GM12872 (cell line): ENCODE measurements around the gene STAT5A.

Experiments
- TF ChIP-seq, protein P1 (sequence below): IDR thresholded peaks from 3 replicates; pipeline ENCODE4 v1.5.1; 2011; ENCODE audit warnings: low read depth, mild to moderate bottlenecking, low read length, moderate library complexity; ENCODE audit not compliant: insufficient read depth

STAT5A gene

GRCh38 chr17:42329025-42329976 is 41.0 kb downstream of the STAT5A start:
- TF ChIP-seq, protein P1, sequence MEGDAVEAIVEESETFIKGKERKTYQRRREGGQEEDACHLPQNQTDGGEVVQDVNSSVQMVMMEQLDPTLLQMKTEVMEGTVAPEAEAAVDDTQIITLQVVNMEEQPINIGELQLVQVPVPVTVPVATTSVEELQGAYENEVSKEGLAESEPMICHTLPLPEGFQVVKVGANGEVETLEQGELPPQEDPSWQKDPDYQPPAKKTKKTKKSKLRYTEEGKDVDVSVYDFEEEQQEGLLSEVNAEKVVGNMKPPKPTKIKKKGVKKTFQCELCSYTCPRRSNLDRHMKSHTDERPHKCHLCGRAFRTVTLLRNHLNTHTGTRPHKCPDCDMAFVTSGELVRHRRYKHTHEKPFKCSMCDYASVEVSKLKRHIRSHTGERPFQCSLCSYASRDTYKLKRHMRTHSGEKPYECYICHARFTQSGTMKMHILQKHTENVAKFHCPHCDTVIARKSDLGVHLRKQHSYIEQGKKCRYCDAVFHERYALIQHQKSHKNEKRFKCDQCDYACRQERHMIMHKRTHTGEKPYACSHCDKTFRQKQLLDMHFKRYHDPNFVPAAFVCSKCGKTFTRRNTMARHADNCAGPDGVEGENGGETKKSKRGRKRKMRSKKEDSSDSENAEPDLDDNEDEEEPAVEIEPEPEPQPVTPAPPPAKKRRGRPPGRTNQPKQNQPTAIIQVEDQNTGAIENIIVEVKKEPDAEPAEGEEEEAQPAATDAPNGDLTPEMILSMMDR: no peak

DNA sequence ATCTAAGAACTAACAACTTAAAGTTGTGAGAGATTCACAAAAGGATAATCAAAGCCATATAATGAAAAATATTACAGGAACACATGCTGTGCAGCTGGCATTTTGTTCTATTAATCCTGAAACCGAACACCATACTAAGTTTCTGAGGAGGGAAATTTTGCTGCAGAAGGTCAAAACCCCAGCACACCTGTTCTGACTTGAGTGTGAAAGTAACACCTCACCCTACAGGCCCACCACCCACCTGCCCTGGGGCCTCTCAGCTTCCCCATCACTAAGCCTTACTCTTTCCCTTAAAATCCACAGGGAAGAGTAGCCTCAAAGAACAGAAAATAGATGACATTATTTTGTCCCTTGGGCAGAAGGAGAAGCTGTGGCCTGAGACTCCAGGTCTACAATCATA is 44.8 kb downstream of the STAT5A start:
- TF ChIP-seq, protein P1: no peak

- TF ChIP-seq, protein P1: no peak
Measured at GRCh38 chr17:42334677-42335076, 46.4 kb downstream of the STAT5A start.

DNA sequence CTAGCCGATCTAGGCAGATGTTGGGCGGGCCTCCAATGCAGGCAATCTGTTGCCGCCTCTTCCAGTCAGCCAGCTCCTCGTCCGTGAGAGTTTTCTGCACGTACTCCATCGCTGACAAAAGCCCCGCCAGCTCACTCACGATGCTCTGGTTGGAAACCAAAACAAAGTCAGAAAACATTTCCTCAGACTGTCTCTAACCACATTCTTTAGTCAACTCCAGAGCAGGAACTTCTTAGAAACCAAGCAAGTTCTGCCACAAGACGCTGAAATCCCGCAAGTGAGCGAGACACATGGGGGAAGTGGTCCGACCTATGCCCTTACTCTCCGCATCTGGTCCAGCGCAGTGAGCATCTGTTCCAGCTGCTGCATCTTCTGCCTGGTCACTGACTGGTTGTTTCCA is 49.1 kb downstream of the STAT5A start:
- TF ChIP-seq, protein P1: no peak

GRCh38 chr17:42338427-42338985 is 50.2 kb downstream of the STAT5A start:
- TF ChIP-seq, protein P1: no peak

DNA sequence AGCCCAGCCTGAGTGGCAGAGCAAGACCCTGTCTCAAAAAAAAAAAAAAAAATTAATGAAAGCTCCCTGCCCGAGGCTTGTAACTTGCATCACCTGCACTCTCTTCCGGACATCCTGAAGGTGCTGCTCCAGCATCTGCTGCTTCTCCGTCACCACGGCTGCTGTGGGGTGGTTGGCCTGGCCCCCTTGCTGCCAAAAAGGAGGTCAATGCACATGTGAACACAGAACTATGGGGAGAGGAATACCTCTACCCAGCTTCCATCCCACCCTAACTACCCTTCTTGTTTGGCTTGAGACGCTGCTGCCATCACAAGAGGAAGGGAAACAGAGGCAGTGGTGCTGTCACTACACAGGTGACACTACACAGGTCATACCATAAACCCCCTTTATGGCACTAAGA is 50.9 kb downstream of the STAT5A start:
- TF ChIP-seq, protein P1: no peak

DNA sequence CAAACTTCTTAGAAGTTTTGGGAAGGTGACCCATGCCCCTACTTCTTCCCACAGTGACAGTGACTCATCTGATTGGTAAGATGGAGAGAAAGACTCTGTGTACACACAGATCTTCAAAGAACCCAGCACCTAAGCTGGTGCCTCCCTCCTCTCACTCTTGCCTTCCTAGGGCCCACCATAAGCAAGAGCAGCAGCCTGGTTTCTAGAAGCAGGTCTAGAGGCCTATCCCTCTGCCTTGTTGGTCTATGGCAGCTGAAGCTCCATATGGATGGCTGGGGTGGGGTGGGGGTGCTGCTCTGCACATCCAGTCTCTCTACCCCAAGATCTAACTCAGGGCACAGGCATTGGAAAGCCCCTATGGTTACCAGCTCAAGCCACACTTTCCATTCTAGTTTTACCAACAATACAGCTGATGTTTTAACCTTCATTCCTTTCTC is 52.4 kb downstream of the STAT5A start:
- TF ChIP-seq, protein P1: no peak
